ENCODE data around the gene ANXA6.

DNA sequence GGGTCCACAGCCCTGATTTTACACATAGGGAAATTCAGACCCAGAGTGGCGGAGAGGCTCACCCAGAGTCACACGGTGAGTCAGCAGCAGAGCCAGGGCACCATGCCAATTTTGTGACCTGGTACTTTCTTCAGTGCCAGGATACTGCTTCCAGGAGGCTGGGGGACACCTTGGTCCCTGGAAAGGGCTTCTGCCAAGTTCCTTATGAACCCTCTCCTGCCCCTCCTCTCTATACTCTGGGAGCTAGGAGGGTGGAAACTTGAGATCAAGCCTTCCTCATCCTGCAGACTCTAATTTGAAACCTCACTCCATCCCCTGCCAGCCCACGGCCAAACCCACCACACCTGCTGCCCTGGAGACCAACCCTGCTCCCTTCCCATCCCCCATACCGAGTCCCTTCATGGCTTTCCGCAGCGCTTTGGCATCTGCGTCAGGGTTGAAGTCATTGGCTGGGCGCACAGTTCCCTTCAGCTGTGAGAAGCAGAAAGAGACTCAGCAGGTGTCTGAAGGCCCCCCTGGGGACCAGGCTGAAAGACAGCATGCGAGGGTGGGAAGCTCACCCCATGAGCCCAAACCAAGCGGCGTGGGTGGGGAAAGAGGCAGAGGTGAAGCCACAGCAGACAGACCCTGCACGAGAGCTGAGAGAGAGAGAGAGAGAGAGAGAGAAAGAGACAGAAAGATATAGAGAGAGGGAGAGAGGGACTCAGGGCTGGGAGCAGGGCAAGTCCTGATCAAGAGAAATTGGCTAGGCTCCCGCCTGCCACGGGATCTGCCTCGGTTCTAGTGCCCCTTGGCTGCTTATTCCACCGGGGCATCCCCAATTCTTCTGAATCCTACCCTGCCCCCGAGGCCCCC lies 33.5 kb downstream of the ANXA6 start:
- no peak for TF ChIP-seq YY1 (IDR thresholded peaks at IDR 0.05; ENCODE audit: insufficient read depth, insufficient read length)
- no peak for TF ChIP-seq ZNF274 (IDR thresholded peaks at IDR 0.05; ENCODE audit: low read depth, low read length)

Measured in NT2/D1 (cell line).